Aorta (tissue), 5 donors: ENCODE measurements around the gene CHTOP. TPM values are rescaled to one million over a fixed set of nuclear protein-coding genes. Genes with fewer than 3 reads are reported as not detected.
A peak's percentile ranks its signal among the peaks of the same experiment; 100 is the strongest.

ENCODE experiments used
- ATAC-seq: fragments of 200-7000 bp; cut with Tn5 transposase; one replicate; pipeline ENCODE4 v1.9.1; 2022; ENCODE audit warnings: moderate library complexity; ENCODE audit not compliant: low FRiP score
- DNase-seq, 2 donors: peaks; one replicate each; pipeline ENCODE4 v3.0.0-alpha.2; 2020
- H3K27ac ChIP-seq, 2 donors: one replicate each; pipeline ENCODE4 v1.5.1; 2013; ENCODE audit warnings: low read length in 2 of 2, mild to moderate bottlenecking in 2 of 2, moderate library complexity in 2 of 2, control low read depth in 1 of 2, inconsistent platforms in 1 of 2, low read depth in 1 of 2
- H3K27me3 ChIP-seq, 2 donors: one replicate each; pipeline ENCODE4 v1.6.1; 2013; ENCODE audit warnings: control low read depth in 1 of 2, low read length in 1 of 2, mild to moderate bottlenecking in 1 of 2, moderate library complexity in 1 of 2; ENCODE audit not compliant: insufficient read depth in 2 of 2, control insufficient read depth in 1 of 2
- H3K36me3 ChIP-seq, 2 donors: one replicate each; pipeline ENCODE4 v1.6.1; 2013; ENCODE audit warnings: control low read depth in 1 of 2, low read length in 1 of 2, mild to moderate bottlenecking in 1 of 2; ENCODE audit not compliant: insufficient read depth in 2 of 2, control insufficient read depth in 1 of 2
- H3K4me1 ChIP-seq, 2 donors: one replicate each; pipeline ENCODE4 v1.6.1; 2013; ENCODE audit warnings: low read length in 2 of 2, control low read depth in 1 of 2, mild to moderate bottlenecking in 1 of 2, moderate library complexity in 1 of 2; ENCODE audit not compliant: insufficient read depth in 2 of 2, control insufficient read depth in 1 of 2
- H3K4me3 ChIP-seq, 2 donors: one replicate each; pipeline ENCODE4 v1.5.1; 2013; ENCODE audit warnings: low read length in 2 of 2, control low read depth in 1 of 2, mild to moderate bottlenecking in 1 of 2
- H3K9me3 ChIP-seq: one replicate; pipeline ENCODE4 v1.6.1; 2013; ENCODE audit warnings: mild to moderate bottlenecking, low read length; ENCODE audit not compliant: control insufficient read depth
- WGBS, 2 donors: extraction: QIAGEN DNeasy Blood & Tissue Kit; methylation state at CpG; one replicate each; pipeline ENCODE4 v1.1.7; 2013; 5-methylcytosine and 5-hydroxymethylcytosine counted together
- intact Hi-C, 2 donors: fragments of 100-400 bp; cut with DNase I; formaldehyde crosslinking; loops; one replicate each; pipeline versions ENCODE4 v1.14.2 to v1.15.0; 2022
- polyA plus RNA-seq, 2 donors: library from polyadenylated mRNA; stranded (reverse); fragments of 200-250 nt; gene quantifications; one replicate each; pipeline ENCODE4 v1.2.3, GENCODE V29; 2013
- total RNA-seq, 2 donors: library from RNA; stranded (reverse); fragmentation: NEBNext Ultra II Directional; extraction: Animal tissue kit (Norgen Biotek cat#: 25700); gene quantifications; one replicate each; pipeline ENCODE4 v1.2.1, GENCODE V29; 2021
- donor health status: healthy with polysubstance abuse.
- donor health status: Bipolar disorder and iron deficiency.
- donor health status: DM: no; HTN: no; CAD: no.
- donor health status: DM: no; HTN: no; CAD: no.
- donor health status: DM: yes; HTN: yes; CAD: no.

Gene CHTOP
- total and polyA plus RNA-seq, 4 donors, result 34.4 to 57.0 (median 53.0) TPM

DNA sequence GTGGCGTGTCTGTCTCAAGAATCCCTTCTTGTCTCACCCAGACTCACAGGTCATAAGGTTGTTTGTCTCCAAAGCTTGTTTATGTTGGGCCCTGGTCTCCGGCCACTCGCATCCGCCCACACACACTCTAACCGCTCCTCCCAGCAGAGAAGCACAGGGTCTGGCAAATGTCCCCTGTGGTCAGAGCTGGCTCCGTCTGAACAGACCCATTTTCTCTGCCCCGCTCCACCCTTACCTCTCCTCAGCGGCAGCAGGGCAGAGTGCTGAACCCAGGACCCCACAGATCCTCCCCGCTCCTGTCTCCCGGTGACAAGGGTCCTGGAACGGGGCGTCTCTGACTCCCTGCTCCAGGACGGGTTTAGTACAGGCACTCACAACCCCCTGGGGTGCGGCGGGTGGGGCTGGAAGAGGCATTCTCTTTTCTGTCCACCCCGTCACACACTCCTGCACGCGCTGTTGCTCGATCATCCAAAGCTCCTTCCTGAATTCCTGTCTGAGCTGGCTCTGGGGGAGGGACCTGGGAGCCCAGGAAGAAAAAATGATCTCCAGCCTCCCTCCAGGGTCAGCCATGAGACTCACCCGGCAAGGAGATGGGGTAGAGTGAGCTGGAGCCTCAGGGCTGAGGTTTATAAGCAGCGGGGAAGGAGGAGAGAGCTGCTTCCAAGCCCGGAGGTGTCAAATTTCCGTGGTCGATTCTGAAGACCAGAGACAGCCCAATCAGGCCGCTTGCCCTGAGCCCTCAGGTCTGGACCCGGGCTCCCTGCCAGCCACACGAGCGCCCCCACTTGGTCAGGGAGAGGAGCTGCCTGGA is 6.8 kb upstream of the CHTOP start, which contains the start of gene S100A13:
TSS of gene S100A13 (minus strand) at position 602 of the 811 bp plus-strand sequence. CDS start 1,033 bp downstream, outside the sequence.
- Histone ChIP-seq H3K27me3 (no peaks in the 10 kb centered on the region), H3K27ac (peak within 1 kb of the TSS; percentile 64 to 85), H3K9me3 (no peaks in the 10 kb centered on the region), H3K36me3 (no peaks in the 10 kb centered on the region), H3K4me3 (peak within 1 kb of the TSS; percentile 32 to 39), H3K4me1 (no peaks in the 10 kb centered on the region)
- 0 to 2% methylated on average over 28 of the region's 28 CpGs for WGBS, 2 donors
- DNase-seq (peak; percentile 88 to 90), ATAC-seq (peak; percentile 80)
- intact Hi-C loops, result loop anchor here in 1 of 2 donors (5.0 kb wide), 1 partner anchor 120 kb away; no protein-coding TSS in a partner anchor

DNA sequence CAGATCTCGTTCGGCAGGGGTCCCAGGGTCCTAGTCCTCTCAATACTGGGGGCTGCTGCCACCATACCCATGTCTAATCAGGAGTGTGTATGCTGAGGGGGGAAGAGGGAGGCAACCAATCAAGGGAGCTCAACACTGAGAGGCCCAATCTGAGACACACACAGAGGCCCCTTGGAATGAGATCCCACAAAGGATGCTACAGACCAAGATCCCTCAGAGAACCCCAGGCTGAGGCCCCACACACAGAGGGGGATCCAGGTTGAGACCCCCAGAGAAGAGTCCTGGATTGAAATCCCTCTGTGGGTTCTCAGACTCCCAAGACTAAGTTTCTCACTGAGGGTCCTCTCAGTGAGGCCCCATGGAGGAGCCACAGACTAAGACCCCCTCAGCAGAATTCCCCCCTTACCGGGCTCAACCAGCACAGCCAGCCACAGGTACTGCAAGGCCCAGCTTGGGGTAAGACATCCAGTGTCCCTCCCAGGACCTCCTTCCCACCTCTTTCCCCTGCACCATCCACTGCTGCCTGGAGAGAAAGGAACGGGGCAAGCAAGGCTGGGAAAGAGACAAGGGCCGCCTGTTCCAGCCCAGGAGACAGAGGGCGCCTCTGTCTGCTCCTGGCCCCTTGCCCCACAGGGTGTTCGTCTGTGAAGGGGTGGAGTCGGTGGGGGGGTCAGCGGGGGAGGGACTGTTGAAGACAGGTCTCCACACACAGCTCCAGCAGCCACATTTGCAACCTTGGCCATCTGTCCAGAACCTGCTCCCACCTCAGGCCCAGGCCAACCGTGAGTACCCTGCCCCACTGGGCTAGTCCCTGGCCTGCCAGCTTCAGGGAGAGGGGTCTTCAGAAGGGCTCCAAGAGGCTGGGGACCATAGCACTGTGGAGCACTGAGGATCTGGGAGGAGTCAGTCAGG is 5.9 kb upstream of the CHTOP start, which contains the start of gene S100A1:
TSS of gene S100A1 (plus strand) at position 720 of the 912 bp plus-strand sequence. CDS start 2,088 bp downstream, outside the sequence.
- peak in 1 of 2 donors; percentile 73 for DNase-seq
- intact Hi-C loops, result loop anchor here in 1 of 2 donors (5.0 kb wide), 1 partner anchor 121 kb away; no protein-coding TSS in a partner anchor
- Histone ChIP-seq H3K9me3 (no peaks in the 10 kb centered on the region), H3K27ac (peak within 1 kb of the TSS; percentile 64 to 85), H3K4me3 (peak within 1 kb of the TSS in 1 of 2 donors; percentile 39), H3K27me3 (no peaks in the 10 kb centered on the region), H3K36me3 (no peaks in the 10 kb centered on the region), H3K4me1 (no peaks in the 10 kb centered on the region)
- no peak for ATAC-seq
- 60 to 62% methylated on average over 10 of the region's 10 CpGs for WGBS, 2 donors

DNA sequence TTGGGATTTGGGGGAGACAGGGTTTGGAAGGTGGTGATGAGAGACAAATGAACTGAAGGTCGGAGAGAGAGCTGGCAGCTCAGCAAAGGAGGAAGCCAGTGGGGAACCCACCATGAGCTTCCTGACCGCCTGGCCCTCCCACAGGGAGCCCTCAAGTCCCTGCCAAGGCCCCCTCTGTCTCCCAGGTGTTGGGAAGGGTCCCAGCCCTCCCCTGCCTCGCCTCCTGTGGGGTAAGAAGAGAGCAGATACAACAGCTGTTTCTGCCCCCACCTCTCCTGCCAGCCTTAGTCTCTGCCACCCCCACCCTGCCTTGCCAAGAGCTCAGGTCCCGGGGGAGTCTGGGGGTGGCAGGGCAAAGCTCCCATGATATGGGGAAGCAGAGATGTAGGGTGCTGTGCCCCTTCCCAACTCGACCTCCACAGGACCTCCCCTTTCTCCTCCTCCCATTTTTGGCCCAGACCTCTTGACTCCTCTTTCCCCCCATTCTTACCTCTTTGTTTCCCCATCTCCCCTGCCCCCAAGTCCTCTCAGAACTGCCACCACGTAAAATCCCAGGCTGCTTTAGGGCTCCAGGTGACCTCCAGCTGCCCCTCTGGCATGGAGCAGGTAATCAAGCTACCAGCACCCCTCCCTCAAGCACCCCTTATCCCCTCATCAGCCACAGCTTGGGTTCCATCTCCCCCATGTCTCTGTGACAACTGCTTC is 5.1 kb upstream of the CHTOP start:
- intact Hi-C loops, result loop anchor here in 1 of 2 donors (5.0 kb wide), 1 partner anchor 121 kb away; no protein-coding TSS in a partner anchor
- no peaks in the 10 kb centered on the region for H3K9me3 ChIP-seq
- WGBS, 2 donors, result 68 to 79% methylated on average over 6 of the region's 6 CpGs
- H3K27ac ChIP-seq, result no peak overlapping the region
- no peaks in the 10 kb centered on the region for H3K4me1 ChIP-seq
- ATAC-seq, result no peak
- H3K36me3 ChIP-seq, result no peaks in the 10 kb centered on the region
- DNase-seq, result peak in 1 of 2 donors; percentile 61
- no peak overlapping the region for H3K4me3 ChIP-seq
- no peaks in the 10 kb centered on the region for H3K27me3 ChIP-seq

DNA sequence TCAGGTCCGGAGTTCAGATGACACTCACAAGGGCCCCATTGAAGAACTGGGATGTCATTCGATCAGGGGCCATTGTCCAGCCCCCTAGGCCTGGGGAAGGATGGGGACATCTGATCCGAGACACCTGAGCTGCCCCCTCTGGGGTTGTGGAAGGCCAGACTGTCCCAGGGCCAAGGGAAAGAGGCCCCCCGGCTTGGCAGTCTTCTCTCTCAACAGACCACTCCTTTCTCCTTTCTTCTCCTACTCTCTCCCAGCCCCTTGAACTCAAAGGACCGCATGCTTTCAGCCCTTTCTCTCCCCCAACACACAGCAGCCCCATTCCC is 4.6 kb upstream of the CHTOP start:
- intact Hi-C loops, result loop anchor here in 1 of 2 donors (5.0 kb wide), 1 partner anchor 122 kb away; no protein-coding TSS in a partner anchor

GRCh38 chr1:153629971-153630370 is 3.9 kb upstream of the CHTOP start:
- intact Hi-C loops, result loop anchor here in 1 of 2 donors (5.0 kb wide), 1 partner anchor 123 kb away; no protein-coding TSS in a partner anchor
- peak; percentile 60 to 65 for DNase-seq
- H3K4me1 ChIP-seq, result no peaks in the 10 kb centered on the region

More for the DNA sequence above, 4.6 kb upstream of the CHTOP start:
- Histone ChIP-seq H3K27me3 (no peaks in the 10 kb centered on the region), H3K9me3 (no peaks in the 10 kb centered on the region), H3K4me3 (no peak overlapping the region), H3K27ac (no peak overlapping the region), H3K36me3 (no peaks in the 10 kb centered on the region), H3K4me1 (no peaks in the 10 kb centered on the region)
- DNase-seq (peak in 1 of 2 donors; percentile 41), ATAC-seq (no peak)
- 68 to 81% methylated on average over 5 of the region's 5 CpGs for WGBS, 2 donors

GRCh38 chr1:153630384-153630783 is 3.5 kb upstream of the CHTOP start:
- Histone ChIP-seq H3K4me1 (no peaks in the 10 kb centered on the region), H3K27ac (no peak overlapping the region), H3K9me3 (no peaks in the 10 kb centered on the region), H3K27me3 (no peaks in the 10 kb centered on the region), H3K4me3 (no peak overlapping the region), H3K36me3 (no peaks in the 10 kb centered on the region)
- intact Hi-C loops, result no loop called here
- WGBS, 2 donors, result 73 to 77% methylated on average over 7 of the region's 7 CpGs
- no peak for ATAC-seq
- DNase-seq, result peak in 1 of 2 donors; percentile 70

More at GRCh38 chr1:153629971-153630370, 3.9 kb upstream of the CHTOP start:
- 71 to 73% methylated on average over 1 of the region's 1 CpG for WGBS, 2 donors
- H3K27me3 ChIP-seq, result no peaks in the 10 kb centered on the region
- H3K36me3 ChIP-seq, result no peaks in the 10 kb centered on the region
- peak overlapping the region in 1 of 2 donors; percentile 6 for H3K27ac ChIP-seq
- ATAC-seq, result no peak
- H3K4me3 ChIP-seq, result no peak overlapping the region
- no peaks in the 10 kb centered on the region for H3K9me3 ChIP-seq

- 59 to 67% methylated on average over 10 of the region's 10 CpGs for WGBS, 2 donors
- intact Hi-C loops, result no loop called here
- Histone ChIP-seq H3K27ac (no peak overlapping the region), H3K27me3 (no peaks in the 10 kb centered on the region), H3K4me3 (no peak overlapping the region), H3K4me1 (no peaks in the 10 kb centered on the region), H3K9me3 (no peaks in the 10 kb centered on the region), H3K36me3 (no peaks in the 10 kb centered on the region)
- DNase-seq, result no peak
- ATAC-seq, result no peak
These were observed 2.5 kb upstream of the CHTOP start for GRCh38 chr1:153631047-153632022.
